GM19023 (cell line): ENCODE results near the gene NLRP6.
"Not testable (repeated sequence)": the region's sequence is repeated elsewhere in the genome, so short reads cannot be mapped to it uniquely, and the experiment has no call there.

ENCODE experiments used
- ATAC-seq: cut with Tn5 transposase; IDR thresholded peaks from one replicate; pipeline ENCODE4 v1.9.1; 2021; ENCODE audit warnings: mild to moderate bottlenecking, moderate library complexity; ENCODE audit not compliant: unreplicated experiment

Gene NLRP6

GRCh38 chr11:281486-282161, 3.4 kb downstream of the NLRP6 start:
- ATAC-seq = no peak

- no peak for ATAC-seq
Observed at GRCh38 chr11:282171-282570, 4.0 kb downstream of the NLRP6 start.

DNA sequence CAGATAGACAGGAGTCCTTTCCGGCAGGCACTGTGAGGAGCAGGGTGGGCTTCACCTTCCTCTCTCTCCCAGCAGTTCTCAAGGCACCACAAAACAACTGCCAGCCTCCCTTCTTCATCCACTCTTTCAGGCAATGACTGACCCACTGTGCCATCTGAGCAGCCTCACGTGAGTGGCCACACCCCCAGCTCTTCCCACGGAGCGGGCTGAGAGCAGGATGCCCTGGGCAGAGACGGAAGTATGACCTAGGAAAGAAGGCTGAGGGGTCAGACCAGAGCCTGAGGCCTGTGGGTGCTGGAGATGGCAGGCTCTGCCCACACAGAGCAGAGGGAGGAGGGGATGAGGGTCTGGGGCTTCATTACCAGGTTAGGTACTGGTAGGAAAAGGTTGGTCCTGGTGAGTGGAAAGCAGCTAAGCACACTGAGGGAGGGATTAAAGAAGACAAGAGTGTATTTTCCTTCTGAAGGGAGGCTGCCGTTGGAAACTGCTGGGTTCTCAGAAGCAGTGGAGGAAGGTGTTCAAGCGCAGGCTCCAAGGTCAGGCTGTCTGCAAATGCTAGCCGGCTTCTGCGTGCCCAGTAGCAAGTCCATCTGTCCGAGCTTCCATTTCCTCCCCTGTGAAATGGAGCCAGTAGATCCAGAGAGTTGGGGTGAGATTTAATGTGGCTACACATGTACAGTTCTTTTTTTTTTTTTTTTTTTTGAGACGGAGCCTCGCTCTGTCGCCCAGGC, 4.6 kb downstream of the NLRP6 start:
- ATAC-seq = no peak

DNA sequence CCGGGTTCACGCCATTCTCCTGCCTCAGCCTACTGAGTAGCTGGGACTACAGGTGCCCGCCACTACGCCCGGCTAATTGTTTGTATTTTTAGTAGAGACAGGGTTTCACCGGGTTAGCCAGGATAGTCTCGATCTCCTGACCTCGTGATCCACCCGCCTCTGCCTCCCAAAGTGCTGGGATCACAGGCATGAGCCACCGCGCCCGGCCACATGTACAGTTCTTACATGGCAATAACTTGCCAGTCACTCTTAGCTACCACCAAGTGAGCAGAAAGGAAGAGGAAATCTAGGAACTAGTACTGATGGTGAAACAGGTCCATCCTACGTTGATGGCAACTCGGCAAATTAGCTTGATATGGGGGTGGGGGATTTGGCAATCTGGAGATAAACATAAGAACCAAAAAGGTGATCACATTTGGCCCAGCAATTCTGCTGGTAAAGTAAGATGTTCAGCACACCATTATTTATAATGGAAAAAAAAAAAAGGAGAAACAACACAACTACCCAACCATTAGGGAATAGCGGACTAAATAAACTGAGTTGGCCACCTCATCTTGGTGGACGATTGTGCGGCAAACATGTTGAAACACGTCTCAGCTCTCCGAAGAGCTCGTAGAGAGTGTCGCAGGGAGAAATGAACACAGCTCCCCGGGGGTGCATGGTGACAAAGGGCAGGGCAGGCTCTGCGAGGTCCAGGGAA, 5.3 kb downstream of the NLRP6 start:
- no peak for ATAC-seq

GRCh38 chr11:284105-285020, 6.2 kb downstream of the NLRP6 start:
- no peak for ATAC-seq

GRCh38 chr11:285021-285893, 7.0 kb downstream of the NLRP6 start:
- no peak for ATAC-seq

GRCh38 chr11:285894-286220, 7.7 kb downstream of the NLRP6 start:
- ATAC-seq = no peak

- ATAC-seq = not testable (repeated sequence)
Observed at GRCh38 chr11:286977-287820, 9.0 kb downstream of the NLRP6 start.

DNA sequence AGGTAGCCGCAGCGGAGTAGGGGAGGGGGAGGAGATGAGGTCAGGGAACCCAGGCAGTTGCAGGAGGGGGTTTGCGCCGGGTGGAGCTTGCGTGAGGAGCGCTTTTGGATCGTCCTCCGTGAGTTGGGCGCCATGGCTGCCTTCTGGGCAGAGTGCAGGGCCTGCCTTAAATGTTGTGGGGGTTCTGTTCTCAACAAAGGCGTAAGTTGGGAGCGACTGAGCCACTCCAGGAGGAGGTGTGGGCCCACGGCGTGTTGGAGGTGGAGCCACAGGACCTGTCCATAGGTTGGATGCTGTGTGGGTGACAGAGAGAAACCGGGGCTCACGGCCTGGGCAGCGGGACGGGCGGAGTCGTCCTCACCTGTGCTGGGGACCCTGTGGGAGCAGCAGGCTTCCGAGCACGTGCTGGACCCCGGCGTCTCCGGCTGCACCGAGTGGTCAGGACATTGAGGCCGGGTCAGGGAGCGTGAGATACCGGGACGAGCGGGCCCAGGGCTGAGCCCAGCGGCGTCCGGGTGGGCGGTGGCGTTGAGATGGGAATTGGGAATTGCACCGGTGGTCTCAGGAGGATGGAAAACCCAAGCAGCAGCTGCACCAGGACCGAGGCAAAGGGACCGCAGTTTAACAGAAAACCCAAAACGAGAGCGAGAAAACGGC, 9.7 kb downstream of the NLRP6 start:
- ATAC-seq = no peak

- ATAC-seq = peak; percentile 61
Observed at GRCh38 chr11:288478-289397, 10.5 kb downstream of the NLRP6 start, which contains the start of gene PGGHG. PGGHG (plus strand) TSS chr11:289126; CDS start chr11:289817, 691 bp downstream.

DNA sequence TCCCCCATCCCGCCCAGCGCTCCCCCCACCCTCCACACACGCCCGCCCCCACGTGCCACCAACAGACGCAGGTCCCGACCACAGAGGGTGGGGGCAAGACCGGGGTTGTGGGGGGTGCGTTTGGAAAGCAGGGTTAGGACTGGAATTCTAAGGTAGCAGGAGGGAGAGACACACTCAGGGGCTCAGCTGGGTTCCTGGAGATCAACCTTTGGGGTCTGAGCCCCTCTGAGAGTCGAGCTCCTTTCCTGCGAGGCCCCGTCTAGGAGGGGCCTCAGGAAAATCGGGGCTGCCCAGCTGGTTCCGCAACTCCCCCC, 11.1 kb downstream of the NLRP6 start:
- ATAC-seq = no peak

DNA sequence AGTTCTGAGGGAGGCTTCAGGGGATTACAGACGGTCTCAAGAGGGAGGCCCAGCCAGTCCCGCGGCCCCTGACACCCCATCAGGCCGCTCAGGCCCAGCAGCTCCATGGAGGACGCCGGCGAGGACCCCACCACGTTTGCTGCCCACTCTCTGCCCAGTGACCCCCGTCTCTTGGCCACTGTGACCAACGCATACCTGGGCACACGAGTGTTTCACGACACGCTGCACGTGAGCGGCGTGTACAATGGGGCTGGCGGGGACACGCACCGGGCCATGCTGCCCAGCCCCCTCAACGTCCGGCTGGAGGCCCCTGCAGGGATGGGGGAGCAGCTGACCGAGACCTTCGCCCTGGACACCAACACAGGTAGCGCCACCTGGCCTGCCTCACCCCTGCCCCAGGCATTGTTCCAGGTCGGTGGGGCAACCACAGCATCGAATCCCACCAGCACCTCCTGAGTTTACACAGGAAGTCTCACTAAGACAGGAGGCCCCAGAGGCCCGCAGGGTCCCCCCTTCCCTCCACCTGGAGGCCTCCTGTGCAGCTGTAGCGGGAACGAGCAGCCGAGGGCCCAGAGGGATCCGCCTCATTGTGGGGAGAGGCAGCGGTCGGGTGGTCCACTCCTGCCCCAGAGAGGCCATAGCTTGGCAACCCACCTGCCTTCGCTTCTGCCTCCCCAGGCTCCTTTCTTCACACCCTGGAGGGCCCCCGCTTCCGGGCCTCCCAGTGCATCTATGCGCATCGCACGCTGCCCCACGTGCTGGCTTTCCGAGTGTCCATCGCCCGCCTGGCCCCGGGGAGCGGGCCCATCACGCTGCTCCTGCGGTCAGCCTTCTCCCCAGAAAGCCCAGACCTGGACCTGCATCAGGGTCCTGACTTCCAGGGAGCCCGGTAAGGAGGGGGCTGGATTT, 11.8 kb downstream of the NLRP6 start:
- no peak for ATAC-seq

DNA sequence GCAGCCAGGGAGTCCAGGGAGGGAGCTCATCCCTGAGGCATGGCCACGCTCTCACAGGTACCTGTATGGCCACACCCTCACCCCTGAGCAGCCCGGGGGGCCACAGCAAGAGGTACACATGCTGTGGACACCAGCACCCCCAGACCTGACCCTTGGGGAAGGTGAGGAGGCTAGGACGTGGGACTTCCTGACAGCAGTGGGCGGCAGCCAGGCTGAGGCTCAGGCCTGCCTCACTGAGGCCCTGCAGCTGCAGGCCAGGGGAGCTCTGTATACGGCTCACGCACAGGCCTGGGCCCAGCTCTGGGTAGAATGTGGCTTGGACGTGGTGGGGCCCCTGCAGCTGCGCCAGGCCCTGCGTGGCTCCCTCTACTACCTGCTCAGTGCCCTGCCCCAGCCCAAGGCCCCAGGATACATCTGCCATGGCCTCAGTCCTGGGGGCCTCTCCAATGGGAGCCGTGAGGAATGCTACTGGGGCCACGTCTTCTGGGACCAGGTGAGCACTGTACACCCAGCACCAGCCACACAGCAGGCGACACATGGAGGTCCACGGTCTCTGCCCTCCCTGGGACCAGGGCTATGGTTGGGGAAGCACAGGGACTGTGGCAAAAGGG, 12.5 kb downstream of the NLRP6 start:
- ATAC-seq = no peak

GRCh38 chr11:291281-292210, 13.3 kb downstream of the NLRP6 start:
- no peak for ATAC-seq
